Activated naive CD4-positive, alpha-beta T cell treated with anti-CD3 and anti-CD28 coated beads, Interleukin-2, amount 10 ng/mL, durations not matched to agents 7 days and 5 days (primary cell): ENCODE measurements around the gene ROBO2.

ENCODE experiments used
- CTCF ChIA-PET: fragments of 350-600 bp; sonication (Branson Sonifier 250); formaldehyde crosslinking; loops from one replicate; lab custom pipeline; 2021; ENCODE audit warnings: antibody characterized with exemption; lab: Charles Lee
- DNase-seq: peaks from one replicate; pipeline ENCODE4 v3.0.0-alpha.2; 2020
- H3K27ac Mint-ChIP-seq: one replicate; pipeline ENCODE4 v1.8.0; 2021; ENCODE audit warnings: mild to moderate bottlenecking, moderate library complexity, mixed read lengths
- H3K27me3 Mint-ChIP-seq: one replicate; pipeline ENCODE4 v1.8.0; 2021; ENCODE audit warnings: mild to moderate bottlenecking, mixed read lengths
- H3K36me3 Mint-ChIP-seq: one replicate; pipeline ENCODE4 v1.8.0; 2021; ENCODE audit warnings: mixed read lengths
- H3K4me1 Mint-ChIP-seq: one replicate; pipeline ENCODE4 v1.8.0; 2021; ENCODE audit warnings: mixed read lengths
- H3K4me3 Mint-ChIP-seq: one replicate; pipeline ENCODE4 v1.8.0; 2021; ENCODE audit warnings: mild to moderate bottlenecking, moderate library complexity, mixed read lengths
- H3K9me3 Mint-ChIP-seq: one replicate; pipeline ENCODE4 v1.8.0; 2021; ENCODE audit warnings: mixed read lengths

The ROBO2 gene

GRCh38 chr3:77160931-77161497 lies 121.1 kb downstream of the ROBO2 start:
- CTCF ChIA-PET: no interaction called here
- Mint-ChIP-seq H3K4me1 (no peaks in the 10 kb centered on the region), H3K36me3 (no peaks in the 10 kb centered on the region), H3K4me3 (no peak overlapping the region), H3K27ac (no peak overlapping the region), H3K27me3 (no peaks in the 10 kb centered on the region), H3K9me3 (no peaks in the 10 kb centered on the region)
- no peak for DNase-seq

- CTCF ChIA-PET: no interaction called here
- H3K27me3 Mint-ChIP-seq: no peaks in the 10 kb centered on the region
- no peak for DNase-seq
- no peaks in the 10 kb centered on the region for H3K36me3 Mint-ChIP-seq
- no peak overlapping the region for H3K27ac Mint-ChIP-seq
- H3K9me3 Mint-ChIP-seq: peaks cover 2% of the 10 kb centered on the region
- H3K4me3 Mint-ChIP-seq: no peak overlapping the region
- H3K4me1 Mint-ChIP-seq: no peaks in the 10 kb centered on the region
Measured at GRCh38 chr3:77169823-77170222, 129.9 kb downstream of the ROBO2 start.

- no peak overlapping the region for H3K27ac Mint-ChIP-seq
- H3K9me3 Mint-ChIP-seq: peaks cover 2% of the 10 kb centered on the region
- CTCF ChIA-PET: no interaction called here
- DNase-seq: no peak
- no peak overlapping the region for H3K4me3 Mint-ChIP-seq
- H3K4me1 Mint-ChIP-seq: no peaks in the 10 kb centered on the region
- no peaks in the 10 kb centered on the region for H3K27me3 Mint-ChIP-seq
- H3K36me3 Mint-ChIP-seq: no peaks in the 10 kb centered on the region
Measured at GRCh38 chr3:77171026-77171425, 131.1 kb downstream of the ROBO2 start.

GRCh38 chr3:77179762-77180161 lies 139.9 kb downstream of the ROBO2 start:
- CTCF ChIA-PET: no interaction called here
- H3K4me1 Mint-ChIP-seq: no peaks in the 10 kb centered on the region
- DNase-seq: no peak

GRCh38 chr3:77182341-77182740 lies 142.4 kb downstream of the ROBO2 start:
- no peaks in the 10 kb centered on the region for H3K4me1 Mint-ChIP-seq
- H3K27me3 Mint-ChIP-seq: no peaks in the 10 kb centered on the region
- CTCF ChIA-PET: no interaction called here
- H3K27ac Mint-ChIP-seq: no peak overlapping the region
- H3K36me3 Mint-ChIP-seq: no peaks in the 10 kb centered on the region
- no peak overlapping the region for H3K4me3 Mint-ChIP-seq
- H3K9me3 Mint-ChIP-seq: peaks cover 5% of the 10 kb centered on the region
- no peak for DNase-seq

More at GRCh38 chr3:77179762-77180161, 139.9 kb downstream of the ROBO2 start:
- no peak overlapping the region for H3K27ac Mint-ChIP-seq
- no peaks in the 10 kb centered on the region for H3K36me3 Mint-ChIP-seq
- no peaks in the 10 kb centered on the region for H3K27me3 Mint-ChIP-seq
- peaks cover 5% of the 10 kb centered on the region for H3K9me3 Mint-ChIP-seq
- H3K4me3 Mint-ChIP-seq: no peak overlapping the region

- H3K4me3 Mint-ChIP-seq: no peak overlapping the region
- CTCF ChIA-PET: no interaction called here
- H3K27ac Mint-ChIP-seq: no peak overlapping the region
- H3K9me3 Mint-ChIP-seq: peaks cover 3% of the 10 kb centered on the region
- no peaks in the 10 kb centered on the region for H3K27me3 Mint-ChIP-seq
- H3K36me3 Mint-ChIP-seq: no peaks in the 10 kb centered on the region
- no peak for DNase-seq
- H3K4me1 Mint-ChIP-seq: no peaks in the 10 kb centered on the region
Measured at GRCh38 chr3:77186319-77186718, 146.4 kb downstream of the ROBO2 start.

GRCh38 chr3:77186728-77187127 lies 146.8 kb downstream of the ROBO2 start:
- Mint-ChIP-seq H3K4me3 (no peak overlapping the region), H3K27me3 (no peaks in the 10 kb centered on the region), H3K36me3 (no peaks in the 10 kb centered on the region), H3K27ac (no peak overlapping the region), H3K9me3 (peaks cover 3% of the 10 kb centered on the region), H3K4me1 (no peaks in the 10 kb centered on the region)
- CTCF ChIA-PET: no interaction called here
- no peak for DNase-seq

GRCh38 chr3:77188210-77188609 lies 148.3 kb downstream of the ROBO2 start:
- H3K27ac Mint-ChIP-seq: no peak overlapping the region
- CTCF ChIA-PET: no interaction called here
- H3K9me3 Mint-ChIP-seq: peaks cover 3% of the 10 kb centered on the region
- DNase-seq: no peak
- H3K4me1 Mint-ChIP-seq: no peaks in the 10 kb centered on the region
- no peaks in the 10 kb centered on the region for H3K36me3 Mint-ChIP-seq
- no peak overlapping the region for H3K4me3 Mint-ChIP-seq
- H3K27me3 Mint-ChIP-seq: no peaks in the 10 kb centered on the region

GRCh38 chr3:77189258-77189657 lies 149.4 kb downstream of the ROBO2 start:
- H3K9me3 Mint-ChIP-seq: peaks cover 2% of the 10 kb centered on the region
- H3K4me1 Mint-ChIP-seq: no peaks in the 10 kb centered on the region
- no peaks in the 10 kb centered on the region for H3K36me3 Mint-ChIP-seq
- CTCF ChIA-PET: interaction anchor here (0.7 kb wide), 1 partner anchor 24 kb away, joined by 3 read pairs; no protein-coding TSS in a partner anchor
- DNase-seq: no peak
- no peak overlapping the region for H3K4me3 Mint-ChIP-seq
- no peak overlapping the region for H3K27ac Mint-ChIP-seq
- H3K27me3 Mint-ChIP-seq: no peaks in the 10 kb centered on the region

- Mint-ChIP-seq H3K36me3 (no peaks in the 10 kb centered on the region), H3K9me3 (no peaks in the 10 kb centered on the region), H3K4me3 (no peak overlapping the region), H3K27ac (no peak overlapping the region), H3K27me3 (no peaks in the 10 kb centered on the region), H3K4me1 (no peaks in the 10 kb centered on the region)
- CTCF ChIA-PET: no interaction called here
- no peak for DNase-seq
Measured at GRCh38 chr3:77189684-77190083, 149.8 kb downstream of the ROBO2 start.

GRCh38 chr3:77190374-77190773 lies 150.5 kb downstream of the ROBO2 start:
- no peaks in the 10 kb centered on the region for H3K4me1 Mint-ChIP-seq
- no peak overlapping the region for H3K27ac Mint-ChIP-seq
- H3K4me3 Mint-ChIP-seq: no peak overlapping the region
- no peaks in the 10 kb centered on the region for H3K36me3 Mint-ChIP-seq
- no peaks in the 10 kb centered on the region for H3K9me3 Mint-ChIP-seq
- CTCF ChIA-PET: no interaction called here
- no peak for DNase-seq
- H3K27me3 Mint-ChIP-seq: no peaks in the 10 kb centered on the region

- no peaks in the 10 kb centered on the region for H3K4me1 Mint-ChIP-seq
- CTCF ChIA-PET: no interaction called here
- H3K36me3 Mint-ChIP-seq: no peaks in the 10 kb centered on the region
- H3K27me3 Mint-ChIP-seq: no peaks in the 10 kb centered on the region
- peaks cover 2% of the 10 kb centered on the region for H3K9me3 Mint-ChIP-seq
- no peak for DNase-seq
- no peak overlapping the region for H3K27ac Mint-ChIP-seq
- no peak overlapping the region for H3K4me3 Mint-ChIP-seq
Measured at GRCh38 chr3:77191014-77191413, 151.1 kb downstream of the ROBO2 start.

- Mint-ChIP-seq H3K36me3 (no peaks in the 10 kb centered on the region), H3K4me3 (no peak overlapping the region), H3K9me3 (peaks cover 2% of the 10 kb centered on the region), H3K27me3 (no peaks in the 10 kb centered on the region), H3K4me1 (no peaks in the 10 kb centered on the region), H3K27ac (no peak overlapping the region)
- no peak for DNase-seq
- CTCF ChIA-PET: no interaction called here
Measured at GRCh38 chr3:77191640-77192039, 151.7 kb downstream of the ROBO2 start.

- H3K4me1 Mint-ChIP-seq: no peaks in the 10 kb centered on the region
- no peak for DNase-seq
- no peak overlapping the region for H3K4me3 Mint-ChIP-seq
- H3K9me3 Mint-ChIP-seq: peaks cover 4% of the 10 kb centered on the region
- H3K27me3 Mint-ChIP-seq: no peaks in the 10 kb centered on the region
- CTCF ChIA-PET: no interaction called here
- no peaks in the 10 kb centered on the region for H3K36me3 Mint-ChIP-seq
- no peak overlapping the region for H3K27ac Mint-ChIP-seq
Measured at GRCh38 chr3:77195766-77196545, 156.1 kb downstream of the ROBO2 start.

GRCh38 chr3:77197408-77197807 lies 157.5 kb downstream of the ROBO2 start:
- CTCF ChIA-PET: no interaction called here
- Mint-ChIP-seq H3K4me1 (no peaks in the 10 kb centered on the region), H3K36me3 (no peaks in the 10 kb centered on the region), H3K27me3 (no peaks in the 10 kb centered on the region), H3K27ac (no peak overlapping the region), H3K9me3 (peaks cover 4% of the 10 kb centered on the region), H3K4me3 (no peak overlapping the region)
- no peak for DNase-seq
